Astrocyte (in vitro differentiated cells and primary cell): Measurements from ENCODE around the gene CNTNAP2.

Source experiments
- CTCF ChIP-seq: IDR thresholded peaks from 2 replicates; pipeline ENCODE4 v1.5.1; 2011; ENCODE audit warnings: low read depth, mild to moderate bottlenecking, inconsistent platforms, low read length, moderate library complexity; ENCODE audit not compliant: insufficient read depth
- EZH2 ChIP-seq: IDR thresholded peaks from 2 replicates; pipeline ENCODE4 v1.6.1; 2012; ENCODE audit warnings: mild to moderate bottlenecking, low read length, inconsistent platforms; ENCODE audit not compliant: insufficient read depth

- no peak for TF ChIP-seq CTCF
- TF ChIP-seq EZH2 = no peak
These were observed 285.3 kb downstream of the CNTNAP2 start for GRCh38 chr7:146401939-146402338.
